GM06990 (cell line): ENCODE data around the gene ZNF618.

Source experiments
- DNase-seq: peaks from one replicate; pipeline ENCODE4 v3.0.0-alpha.2; 2011; ENCODE audit not compliant: insufficient read length; ENCODE audit errors: extremely low read depth
- H3K27me3 ChIP-seq: replicated peaks from 2 replicates; pipeline ENCODE4 v1.6.0; 2011; ENCODE audit warnings: low read length; ENCODE audit not compliant: control insufficient read depth, insufficient read depth
- H3K36me3 ChIP-seq: 2 replicates; pipeline ENCODE4 v1.5.1; 2011; ENCODE audit warnings: low read length; ENCODE audit not compliant: control insufficient read depth, insufficient read depth
- H3K4me3 ChIP-seq: replicated peaks from 2 replicates; pipeline ENCODE4 v1.5.1; 2011; ENCODE audit warnings: low read depth, mild to moderate bottlenecking, control low read depth, low read length
- TF ChIP-seq, protein P1 (sequence below): IDR thresholded peaks from 2 replicates; pipeline ENCODE4 v1.5.1; 2011; ENCODE audit warnings: low read length, control low read depth, mild to moderate bottlenecking, inconsistent platforms; ENCODE audit not compliant: insufficient read depth, poor library complexity, severe bottlenecking

Gene ZNF618

DNA sequence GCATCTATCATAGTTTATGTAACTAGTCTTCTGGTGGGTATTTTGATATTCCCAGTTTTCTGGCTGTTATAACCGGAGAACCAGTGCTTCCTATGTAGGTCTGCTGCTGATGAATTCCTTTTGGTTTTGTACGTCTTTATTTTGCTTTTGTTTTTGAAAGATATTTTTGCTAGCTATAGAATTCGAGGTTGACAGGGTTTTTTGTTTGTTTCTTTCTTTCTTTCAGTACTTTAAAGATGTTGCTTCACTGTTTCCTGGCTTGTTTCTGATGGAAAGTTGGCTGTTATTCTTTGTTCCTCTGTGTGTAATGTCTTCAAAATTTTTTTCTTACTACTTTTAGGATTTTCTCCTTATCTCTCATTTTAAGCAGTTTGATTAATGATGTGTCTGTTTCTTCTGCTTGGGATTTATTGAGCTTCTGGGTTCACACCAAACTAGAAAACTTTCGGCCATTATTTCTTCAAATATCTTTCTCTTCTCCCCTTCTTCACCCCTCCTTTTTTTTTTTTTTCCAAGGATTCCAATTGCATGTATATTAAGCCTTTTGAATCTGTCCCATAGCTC lies 27.5 kb downstream of the ZNF618 start:
- H3K4me3 ChIP-seq: no peak overlapping the region
- DNase-seq: no peak
- no peaks in the 10 kb centered on the region for H3K36me3 ChIP-seq
- TF ChIP-seq, protein P1, sequence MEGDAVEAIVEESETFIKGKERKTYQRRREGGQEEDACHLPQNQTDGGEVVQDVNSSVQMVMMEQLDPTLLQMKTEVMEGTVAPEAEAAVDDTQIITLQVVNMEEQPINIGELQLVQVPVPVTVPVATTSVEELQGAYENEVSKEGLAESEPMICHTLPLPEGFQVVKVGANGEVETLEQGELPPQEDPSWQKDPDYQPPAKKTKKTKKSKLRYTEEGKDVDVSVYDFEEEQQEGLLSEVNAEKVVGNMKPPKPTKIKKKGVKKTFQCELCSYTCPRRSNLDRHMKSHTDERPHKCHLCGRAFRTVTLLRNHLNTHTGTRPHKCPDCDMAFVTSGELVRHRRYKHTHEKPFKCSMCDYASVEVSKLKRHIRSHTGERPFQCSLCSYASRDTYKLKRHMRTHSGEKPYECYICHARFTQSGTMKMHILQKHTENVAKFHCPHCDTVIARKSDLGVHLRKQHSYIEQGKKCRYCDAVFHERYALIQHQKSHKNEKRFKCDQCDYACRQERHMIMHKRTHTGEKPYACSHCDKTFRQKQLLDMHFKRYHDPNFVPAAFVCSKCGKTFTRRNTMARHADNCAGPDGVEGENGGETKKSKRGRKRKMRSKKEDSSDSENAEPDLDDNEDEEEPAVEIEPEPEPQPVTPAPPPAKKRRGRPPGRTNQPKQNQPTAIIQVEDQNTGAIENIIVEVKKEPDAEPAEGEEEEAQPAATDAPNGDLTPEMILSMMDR: no peak
- peaks cover 1% of the 10 kb centered on the region for H3K27me3 ChIP-seq

DNA sequence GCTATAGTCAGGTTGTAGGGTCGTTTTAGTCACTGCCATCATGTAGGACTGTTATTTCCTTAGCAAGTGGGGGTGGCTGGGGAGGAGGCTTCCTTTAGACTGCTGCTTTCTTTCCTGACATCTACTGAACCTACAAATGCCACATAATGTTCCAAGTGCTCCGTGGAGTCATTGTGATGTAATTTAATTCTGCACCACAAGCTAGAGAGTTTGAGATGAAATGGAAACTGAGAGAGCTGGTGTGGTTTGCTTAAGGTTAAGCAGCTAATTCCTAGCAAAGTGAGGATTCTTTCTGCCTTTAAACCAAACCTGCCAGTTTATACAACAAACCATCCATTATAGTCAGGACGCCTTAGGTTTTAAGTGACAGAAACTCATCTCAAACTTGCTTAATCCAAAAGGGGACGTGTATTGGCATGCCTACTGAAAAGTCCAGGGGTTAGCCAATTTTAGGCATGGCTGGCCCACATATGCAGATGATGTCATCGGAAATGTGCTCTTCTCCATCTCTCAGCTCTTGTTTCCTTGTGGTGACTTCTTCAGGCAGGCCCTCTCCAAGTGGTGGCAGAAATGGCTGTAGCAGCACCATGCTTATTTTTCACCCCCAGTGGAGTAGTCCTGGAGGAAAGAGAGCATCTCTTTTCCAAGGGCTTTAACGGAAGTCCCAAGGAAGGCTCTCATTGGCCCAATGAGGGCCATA lies 30.5 kb downstream of the ZNF618 start:
- peaks cover 1% of the 10 kb centered on the region for H3K27me3 ChIP-seq
- DNase-seq: no peak
- H3K4me3 ChIP-seq: no peak overlapping the region
- TF ChIP-seq, protein P1: no peak
- no peaks in the 10 kb centered on the region for H3K36me3 ChIP-seq

DNA sequence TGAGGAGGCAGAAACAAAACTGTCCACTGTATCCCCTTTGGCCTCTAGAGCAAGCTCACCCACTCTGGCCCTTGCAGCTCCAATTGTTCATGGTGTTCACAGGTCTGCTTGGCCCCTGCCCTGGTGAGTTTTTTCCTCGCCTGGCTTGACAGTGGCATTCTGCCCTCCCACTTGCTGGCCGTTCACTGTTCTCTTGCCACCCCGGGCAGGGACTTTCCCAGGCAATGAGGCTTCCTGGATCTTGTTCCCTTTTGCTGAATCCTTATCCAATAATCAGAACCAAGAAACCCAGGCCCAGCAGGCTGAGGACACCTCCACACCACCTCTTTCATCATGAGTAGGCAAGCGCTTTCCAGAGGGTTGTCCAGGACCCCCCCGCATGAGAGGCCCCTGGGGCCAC lies 31.2 kb downstream of the ZNF618 start:
- TF ChIP-seq, protein P1: no peak

DNA sequence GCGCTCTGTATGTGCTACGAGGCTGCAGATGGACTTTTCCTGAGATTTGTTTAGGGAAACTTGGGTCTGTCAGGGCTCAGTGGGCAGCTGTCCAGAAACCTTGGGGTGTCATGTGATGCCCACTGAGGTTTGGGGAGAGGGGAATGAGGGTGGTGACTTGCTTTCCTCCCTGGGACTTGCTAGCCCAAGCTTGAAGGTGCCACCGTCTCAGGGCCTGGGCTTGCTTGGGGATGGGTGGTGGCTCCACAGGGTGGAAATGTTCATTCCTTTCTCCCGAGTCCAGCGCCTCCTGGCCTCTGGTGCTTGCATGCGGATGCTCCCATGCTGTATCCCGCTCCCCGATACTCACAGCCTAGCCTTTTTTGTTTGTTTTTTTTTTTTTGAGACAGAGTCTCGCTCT lies 33.3 kb downstream of the ZNF618 start:
- TF ChIP-seq, protein P1: no peak
- H3K36me3 ChIP-seq: no peaks in the 10 kb centered on the region
- DNase-seq: no peak
- no peak overlapping the region for H3K4me3 ChIP-seq
- no peaks in the 10 kb centered on the region; the same call in 1 of the 2 replicates for H3K27me3 ChIP-seq

More for the DNA sequence above, 31.2 kb downstream of the ZNF618 start:
- Histone ChIP-seq H3K4me3 (no peak overlapping the region), H3K27me3 (no peaks in the 10 kb centered on the region; the same call in 1 of the 2 replicates), H3K36me3 (no peaks in the 10 kb centered on the region)
- no peak for DNase-seq

DNA sequence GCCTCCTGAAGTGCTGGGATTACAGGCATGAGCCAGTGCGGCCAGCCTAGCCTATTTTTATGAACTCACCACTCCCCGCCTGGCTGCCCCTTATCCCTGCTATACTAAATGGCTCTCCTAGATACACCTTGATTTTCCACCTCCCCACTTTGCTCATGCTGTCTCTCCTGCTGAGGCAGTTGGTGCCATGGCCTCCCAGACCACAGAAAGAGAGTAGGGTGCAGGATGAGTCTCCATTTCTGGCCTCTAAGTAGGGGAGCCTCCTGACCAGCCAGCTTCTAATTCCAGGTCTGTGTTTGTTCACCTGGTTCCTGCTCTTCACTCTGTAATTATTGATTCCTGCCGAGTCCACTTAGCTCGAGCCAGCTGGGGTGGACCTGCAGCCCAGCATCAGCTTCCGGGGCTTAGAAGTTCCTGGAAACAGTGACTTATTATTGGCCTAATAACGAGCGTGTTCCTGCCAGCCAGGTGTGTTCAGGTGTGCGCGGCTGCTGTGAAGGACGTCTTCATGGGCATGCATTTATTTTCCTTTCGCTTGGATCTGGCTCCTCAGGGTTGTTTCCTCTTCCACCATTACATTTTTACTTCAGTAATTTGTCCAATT lies 34.0 kb downstream of the ZNF618 start:
- Histone ChIP-seq H3K27me3 (no peaks in the 10 kb centered on the region; the same call in 1 of the 2 replicates), H3K4me3 (no peak overlapping the region), H3K36me3 (no peaks in the 10 kb centered on the region)
- no peak for DNase-seq
- TF ChIP-seq, protein P1: no peak
